Fibroblast of villous mesenchyme (primary cell): ENCODE results near the gene INPPL1. TPM values are rescaled to one million over a fixed set of nuclear protein-coding genes. Genes with fewer than 3 reads are reported as not detected.

Experiments
- DNase-seq: peaks from one replicate; pipeline ENCODE4 v3.0.0-alpha.2; 2010; ENCODE audit warnings: low read depth
- H3K4me3 ChIP-seq: 2 replicates; pipeline ENCODE4 v1.5.1; 2011; ENCODE audit warnings: low read depth, mild to moderate bottlenecking, low read length
- total RNA-seq: library from RNA; depleted of rRNA; stranded (reverse); fragments of >200 nt; gene quantifications from 2 replicates; pipeline ENCODE4 v1.2.3, GENCODE V29; 2012
- TF ChIP-seq, protein P1 (sequence below): IDR thresholded peaks from 2 replicates; pipeline ENCODE4 v1.5.1; 2012; ENCODE audit warnings: low read depth, mild to moderate bottlenecking, low read length; ENCODE audit not compliant: insufficient read depth

Gene INPPL1
- total RNA-seq, 1 donor: 163 TPM

- no peak overlapping the region for H3K4me3 ChIP-seq
- TF ChIP-seq, protein P1, sequence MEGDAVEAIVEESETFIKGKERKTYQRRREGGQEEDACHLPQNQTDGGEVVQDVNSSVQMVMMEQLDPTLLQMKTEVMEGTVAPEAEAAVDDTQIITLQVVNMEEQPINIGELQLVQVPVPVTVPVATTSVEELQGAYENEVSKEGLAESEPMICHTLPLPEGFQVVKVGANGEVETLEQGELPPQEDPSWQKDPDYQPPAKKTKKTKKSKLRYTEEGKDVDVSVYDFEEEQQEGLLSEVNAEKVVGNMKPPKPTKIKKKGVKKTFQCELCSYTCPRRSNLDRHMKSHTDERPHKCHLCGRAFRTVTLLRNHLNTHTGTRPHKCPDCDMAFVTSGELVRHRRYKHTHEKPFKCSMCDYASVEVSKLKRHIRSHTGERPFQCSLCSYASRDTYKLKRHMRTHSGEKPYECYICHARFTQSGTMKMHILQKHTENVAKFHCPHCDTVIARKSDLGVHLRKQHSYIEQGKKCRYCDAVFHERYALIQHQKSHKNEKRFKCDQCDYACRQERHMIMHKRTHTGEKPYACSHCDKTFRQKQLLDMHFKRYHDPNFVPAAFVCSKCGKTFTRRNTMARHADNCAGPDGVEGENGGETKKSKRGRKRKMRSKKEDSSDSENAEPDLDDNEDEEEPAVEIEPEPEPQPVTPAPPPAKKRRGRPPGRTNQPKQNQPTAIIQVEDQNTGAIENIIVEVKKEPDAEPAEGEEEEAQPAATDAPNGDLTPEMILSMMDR: no peak
- no peak for DNase-seq
Observed at GRCh38 chr11:72245263-72245816, 20.8 kb downstream of the INPPL1 start.

- TF ChIP-seq, protein P1: no peak
- no peak overlapping the region for H3K4me3 ChIP-seq
- DNase-seq: no peak
Observed at GRCh38 chr11:72247584-72247983, 23.0 kb downstream of the INPPL1 start.

DNA sequence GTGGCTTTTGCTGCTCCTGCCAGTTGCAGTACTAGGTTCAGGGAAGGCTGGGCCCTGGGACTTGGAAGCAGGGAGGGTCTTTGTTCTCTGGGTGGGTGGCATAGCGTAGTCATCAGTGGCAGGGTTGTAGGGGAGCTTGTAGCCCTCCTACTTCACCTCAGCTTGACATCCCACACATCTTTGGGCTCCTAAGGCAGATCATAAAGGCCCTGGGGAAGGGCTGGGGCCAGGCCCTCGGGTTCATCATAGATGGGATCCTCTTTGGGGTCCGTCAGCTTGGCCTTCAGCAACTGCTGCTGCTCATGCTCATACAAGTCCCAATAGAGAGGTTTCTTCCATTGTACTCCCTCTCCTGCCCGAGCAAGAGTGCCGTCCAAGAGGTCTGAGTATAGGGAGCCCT lies 25.4 kb downstream of the INPPL1 start:
- no peak overlapping the region for H3K4me3 ChIP-seq
- TF ChIP-seq, protein P1: no peak

DNA sequence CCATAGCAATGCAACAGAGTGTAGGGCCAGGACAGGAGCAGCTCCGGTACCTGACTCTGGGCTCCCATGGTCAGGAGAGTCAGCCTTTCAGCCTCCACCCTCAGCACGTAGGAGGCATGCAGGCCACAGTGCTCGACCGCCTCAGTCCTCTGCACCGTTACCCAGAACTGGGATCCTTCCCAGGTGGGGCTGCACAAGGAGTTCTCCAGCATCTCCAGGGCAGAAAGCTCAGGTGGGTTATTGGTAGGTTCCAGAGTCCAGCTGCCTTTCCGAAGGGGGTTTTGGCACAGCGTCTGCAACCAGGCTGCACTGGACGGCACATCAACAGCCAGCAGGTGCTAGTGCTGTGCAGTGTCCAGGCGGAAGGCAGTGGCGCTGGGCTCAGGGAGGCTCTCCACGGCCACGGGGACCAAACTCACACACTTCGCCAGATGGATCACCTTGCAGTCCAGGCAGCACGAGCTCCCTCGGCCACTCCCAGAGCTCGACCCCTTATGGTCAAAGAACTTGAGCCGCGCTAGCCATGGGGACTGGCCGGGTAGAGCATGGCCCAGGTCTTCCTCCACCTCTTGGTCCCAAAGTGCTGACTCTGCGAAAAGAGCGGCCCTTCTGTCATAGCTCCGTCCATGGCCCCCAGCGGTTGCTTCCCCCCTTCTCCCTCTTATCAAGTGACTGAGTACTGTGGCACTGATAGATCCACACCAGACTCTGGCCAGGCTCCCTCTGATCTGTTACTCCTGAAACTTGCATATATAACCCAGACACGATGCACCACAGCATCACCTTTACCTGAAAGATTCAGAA lies 26.3 kb downstream of the INPPL1 start:
- TF ChIP-seq, protein P1: no peak
- no peak overlapping the region for H3K4me3 ChIP-seq
- no peak for DNase-seq

More for the DNA sequence above, 25.4 kb downstream of the INPPL1 start:
- DNase-seq: no peak

- TF ChIP-seq, protein P1: no peak
- no peak for DNase-seq
- no peak overlapping the region for H3K4me3 ChIP-seq
Observed at GRCh38 chr11:72251614-72252013, 27.0 kb downstream of the INPPL1 start.

- no peak for DNase-seq
- TF ChIP-seq, protein P1: no peak
- no peak overlapping the region for H3K4me3 ChIP-seq
Observed at GRCh38 chr11:72253392-72253791, 28.8 kb downstream of the INPPL1 start.
